DLD1 (cell line): Measurements from ENCODE around the gene CTBP2.
"Not testable (repeated sequence)": the region's sequence is repeated elsewhere in the genome, so short reads cannot be mapped to it uniquely, and the experiment has no call there.

ENCODE experiments used
- in situ Hi-C: cut with HindIII; loops from 2 replicates; pipeline ENCODE4 v1.10.0; 2017; ENCODE audit warnings: low sequenced_read_pairs

CTBP2 gene

GRCh38 chr10:125000366-125001312 is 159.7 kb downstream of the CTBP2 start:
- in situ Hi-C loops, result no loop called here

GRCh38 chr10:124999433-125000365 is 160.7 kb downstream of the CTBP2 start:
- in situ Hi-C loops, result no loop called here

- in situ Hi-C loops, result no loop called here
Measured at GRCh38 chr10:124998624-124999291, 161.6 kb downstream of the CTBP2 start.

- in situ Hi-C loops, result no loop called here
Measured at GRCh38 chr10:124997771-124998623, 162.4 kb downstream of the CTBP2 start.

- in situ Hi-C loops, result no loop called here
Measured at GRCh38 chr10:124997306-124997705, 163.1 kb downstream of the CTBP2 start.

GRCh38 chr10:124996854-124997215 is 163.5 kb downstream of the CTBP2 start:
- in situ Hi-C loops, result no loop called here

- in situ Hi-C loops, result no loop called here
Measured at GRCh38 chr10:124996127-124996853, 164.1 kb downstream of the CTBP2 start.

- in situ Hi-C loops, result no loop called here
Measured at GRCh38 chr10:124995605-124996004, 164.8 kb downstream of the CTBP2 start.

GRCh38 chr10:124994573-124995473 is 165.5 kb downstream of the CTBP2 start:
- in situ Hi-C loops, result no loop called here

GRCh38 chr10:124993736-124994451 is 166.5 kb downstream of the CTBP2 start:
- in situ Hi-C loops, result no loop called here

- in situ Hi-C loops, result no loop called here
Measured at GRCh38 chr10:124993345-124993708, 167.0 kb downstream of the CTBP2 start.

GRCh38 chr10:124992462-124993344 is 167.7 kb downstream of the CTBP2 start:
- in situ Hi-C loops, result no loop called here

- in situ Hi-C loops, result no loop called here
Measured at GRCh38 chr10:124991835-124992234, 168.5 kb downstream of the CTBP2 start.

- in situ Hi-C loops, result no loop called here
Measured at GRCh38 chr10:124990671-124991625, 169.4 kb downstream of the CTBP2 start.

GRCh38 chr10:124989526-124989925 is 170.8 kb downstream of the CTBP2 start:
- in situ Hi-C loops, result no loop called here

- in situ Hi-C loops, result not testable (repeated sequence)
Measured at GRCh38 chr10:124988753-124989152, 171.6 kb downstream of the CTBP2 start.
